Thyroid gland (tissue), 4 donors: ENCODE results near the gene C1orf159. TPM values are rescaled to one million over a fixed set of nuclear protein-coding genes. Genes with fewer than 3 reads are reported as not detected.
A peak's percentile ranks its signal among the peaks of the same experiment; 100 is the strongest.

Experiments used
- DNase-seq, 2 donors: peaks; one replicate each; pipeline ENCODE4 v3.0.0-alpha.2; 2019
- H3K27ac ChIP-seq, 3 donors: fragments of 200-600 bp; sonication (generic); 1 replicate in 2 of 3; 2 replicates in 1 of 3; pipeline ENCODE4 v1.5.1; 2016 to 2019; ENCODE audit warnings: mild to moderate bottlenecking in 1 of 3, moderate library complexity in 1 of 3
- H3K27me3 ChIP-seq: fragments of 200-600 bp; sonication (generic); one replicate; pipeline ENCODE4 v1.5.1; 2019
- H3K36me3 ChIP-seq, 2 donors: fragments of 200-600 bp; sonication (generic); one replicate each; pipeline ENCODE4 v1.5.1; 2016 to 2019
- H3K4me1 ChIP-seq, 2 donors: fragments of 200-600 bp; sonication (generic); one replicate each; pipeline ENCODE4 v1.5.1; 2017 to 2019
- H3K4me3 ChIP-seq, 3 donors: fragments of 200-600 bp; sonication (generic); replicated peaks in 1 of 3; 1 replicate in 2 of 3; 2 replicates in 1 of 3; pipeline ENCODE4 v1.5.1; 2016; ENCODE audit warnings: mild to moderate bottlenecking in 1 of 3
- H3K9me3 ChIP-seq: fragments of 200-600 bp; sonication (generic); one replicate; pipeline ENCODE4 v1.5.1; 2017
- POLR2A ChIP-seq, 2 donors: fragments of 450-650 bp; IDR thresholded peaks; one replicate each; pipeline ENCODE4 v1.6.1; 2017; ENCODE audit warnings: antibody characterized with exemption in 2 of 2, mild to moderate bottlenecking in 2 of 2, moderate library complexity in 1 of 2
- WGBS, 2 donors: methylation state at CpG; one replicate each; pipeline ENCODE4 v1.1.5; 2017; 5-methylcytosine and 5-hydroxymethylcytosine counted together
- intact Hi-C: fragments of 100-400 bp; cut with DNase I; formaldehyde crosslinking; loops from one replicate; pipeline ENCODE4 v1.15.1; 2023
- total RNA-seq, 4 donors: library from RNA; depleted of rRNA; stranded (reverse); fragments of >200 nt; gene quantifications; one replicate each; pipeline ENCODE4 v1.2.3, GENCODE V29; 2016
- TF ChIP-seq, protein P1 (sequence below), 6 experiments: fragments of 200-600 bp in 3 of 6; fragments of 450-650 bp in 3 of 6; sonication (generic) in 3 of 6; IDR thresholded peaks; one replicate each; pipeline ENCODE4 v1.5.1; 2016 to 2019; ENCODE audit warnings: antibody characterized with exemption in 6 of 6, mild to moderate bottlenecking in 2 of 6, inconsistent platforms in 1 of 6, moderate library complexity in 1 of 6

Gene C1orf159
- total RNA-seq, 4 donors from 2014 or later: 10.3 to 27.6 (median 19.6) TPM

DNA sequence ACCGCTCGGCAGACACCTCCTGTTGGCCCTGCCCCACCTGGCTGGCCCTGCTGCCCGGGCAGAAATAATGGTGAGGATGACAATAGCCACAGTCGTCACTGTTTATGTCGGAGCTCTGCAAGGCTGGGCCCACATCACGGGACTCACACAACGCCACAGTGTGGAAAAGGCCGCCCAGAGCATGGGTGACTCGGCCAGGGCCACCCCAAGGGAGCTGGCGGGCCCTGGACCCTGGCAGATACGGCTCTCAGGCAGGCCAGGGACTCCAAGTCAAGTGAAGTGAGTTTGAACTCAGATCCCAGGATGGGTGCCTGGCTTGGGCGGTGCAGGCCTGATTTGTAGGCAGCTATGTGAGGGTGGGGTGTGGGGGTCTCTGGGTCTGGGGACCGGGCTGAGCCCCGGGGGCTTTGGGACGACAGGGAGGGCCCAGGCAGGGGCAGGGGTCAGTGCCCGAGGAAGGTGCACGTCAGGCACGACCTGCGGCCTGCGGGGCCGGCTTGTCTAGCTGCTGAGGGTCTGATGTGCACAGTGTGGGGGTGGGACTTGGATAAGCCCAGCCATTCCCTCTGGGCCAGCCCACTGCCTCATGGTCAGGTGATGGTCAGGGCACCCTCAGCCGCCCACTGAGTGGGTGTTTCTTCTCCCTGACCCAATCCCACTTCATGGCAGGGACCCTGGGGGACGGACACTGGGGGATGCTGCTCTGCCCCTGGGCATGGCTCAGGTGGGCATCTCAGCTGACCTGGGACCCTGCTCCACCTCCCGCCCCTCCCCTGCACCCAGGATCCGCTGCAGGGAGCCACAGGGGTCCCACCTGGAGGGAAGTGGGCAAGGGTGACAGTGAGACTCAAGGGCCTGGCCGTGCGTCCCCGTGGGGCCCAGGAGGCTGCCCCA, 42.8 kb downstream of the C1orf159 start:
- H3K4me1 ChIP-seq: peaks cover 5 to 16% of the 10 kb centered on the region in 2 donors
- no peaks in the 10 kb centered on the region for H3K36me3 ChIP-seq
- intact Hi-C loops: no loop called here
- no peak for DNase-seq
- H3K27me3 ChIP-seq: no peaks in the 10 kb centered on the region
- TF ChIP-seq, protein P1, sequence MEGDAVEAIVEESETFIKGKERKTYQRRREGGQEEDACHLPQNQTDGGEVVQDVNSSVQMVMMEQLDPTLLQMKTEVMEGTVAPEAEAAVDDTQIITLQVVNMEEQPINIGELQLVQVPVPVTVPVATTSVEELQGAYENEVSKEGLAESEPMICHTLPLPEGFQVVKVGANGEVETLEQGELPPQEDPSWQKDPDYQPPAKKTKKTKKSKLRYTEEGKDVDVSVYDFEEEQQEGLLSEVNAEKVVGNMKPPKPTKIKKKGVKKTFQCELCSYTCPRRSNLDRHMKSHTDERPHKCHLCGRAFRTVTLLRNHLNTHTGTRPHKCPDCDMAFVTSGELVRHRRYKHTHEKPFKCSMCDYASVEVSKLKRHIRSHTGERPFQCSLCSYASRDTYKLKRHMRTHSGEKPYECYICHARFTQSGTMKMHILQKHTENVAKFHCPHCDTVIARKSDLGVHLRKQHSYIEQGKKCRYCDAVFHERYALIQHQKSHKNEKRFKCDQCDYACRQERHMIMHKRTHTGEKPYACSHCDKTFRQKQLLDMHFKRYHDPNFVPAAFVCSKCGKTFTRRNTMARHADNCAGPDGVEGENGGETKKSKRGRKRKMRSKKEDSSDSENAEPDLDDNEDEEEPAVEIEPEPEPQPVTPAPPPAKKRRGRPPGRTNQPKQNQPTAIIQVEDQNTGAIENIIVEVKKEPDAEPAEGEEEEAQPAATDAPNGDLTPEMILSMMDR (IDR thresholded peaks at IDR 0.05): no peak
- no peak for TF ChIP-seq POLR2A (IDR thresholded peaks at IDR 0.05)
- no peaks in the 10 kb centered on the region for H3K9me3 ChIP-seq
- no peak overlapping the region for H3K4me3 ChIP-seq
- WGBS, 2 donors: 81 to 90% methylated on average over 4 to 9 of the region's 28 CpGs
- H3K27ac ChIP-seq: no peak overlapping the region

GRCh38 chr1:1072299-1072848, 43.5 kb downstream of the C1orf159 start:
- no peaks in the 10 kb centered on the region for H3K9me3 ChIP-seq
- no peak overlapping the region for H3K27ac ChIP-seq
- intact Hi-C loops: no loop called here
- no peaks in the 10 kb centered on the region for H3K27me3 ChIP-seq
- H3K4me1 ChIP-seq: peaks cover 5 to 16% of the 10 kb centered on the region in 2 donors
- WGBS, 2 donors: 77 to 85% methylated on average over 10 to 11 of the region's 21 CpGs
- H3K4me3 ChIP-seq: no peak overlapping the region
- no peak for DNase-seq
- no peaks in the 10 kb centered on the region for H3K36me3 ChIP-seq
- no peak for TF ChIP-seq POLR2A (IDR thresholded peaks at IDR 0.05)
- TF ChIP-seq, protein P1 (IDR thresholded peaks at IDR 0.05): no peak

DNA sequence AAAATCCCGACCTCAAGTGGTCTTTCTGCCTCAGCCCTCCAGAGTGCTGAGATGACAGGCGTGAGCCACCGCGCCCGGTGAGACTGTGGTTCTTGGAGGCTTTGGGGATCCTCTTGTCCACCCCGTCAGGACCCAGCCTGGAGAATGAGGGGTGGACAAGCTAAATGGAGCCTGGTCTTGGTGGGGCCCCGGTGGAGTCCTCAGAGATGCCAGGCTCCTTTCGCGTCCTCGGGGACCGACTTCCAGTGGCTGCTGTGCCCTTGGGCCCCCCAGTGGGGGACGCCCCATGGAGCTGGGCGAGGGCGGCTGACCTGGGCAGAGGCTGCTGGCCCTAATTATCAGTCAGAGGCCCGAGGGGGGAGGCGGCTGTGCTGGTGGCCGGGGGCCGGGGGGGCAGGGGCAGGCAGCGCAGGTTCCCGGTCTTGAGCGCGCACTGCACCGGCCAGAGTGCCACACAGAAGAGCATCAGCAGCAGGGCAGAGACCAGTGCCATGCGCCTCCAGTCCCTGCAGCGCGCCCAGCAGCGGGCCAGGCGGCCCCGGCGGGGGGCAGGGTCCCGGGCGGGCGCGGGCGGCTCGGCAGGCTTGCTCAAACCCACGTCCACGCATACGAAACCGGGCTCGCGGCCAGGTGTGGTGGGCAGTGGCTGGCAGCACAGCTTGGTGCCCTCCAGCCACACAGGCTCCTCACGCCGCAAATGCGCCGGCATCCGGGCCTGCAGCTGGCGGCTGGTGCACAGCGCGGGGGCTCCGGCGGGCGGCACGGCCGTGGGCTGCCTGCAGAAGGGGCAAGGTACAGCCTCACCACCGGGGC, 44.2 kb downstream of the C1orf159 start:
- Histone ChIP-seq H3K27ac (no peak overlapping the region), H3K36me3 (no peaks in the 10 kb centered on the region), H3K9me3 (no peaks in the 10 kb centered on the region), H3K27me3 (no peaks in the 10 kb centered on the region), H3K4me1 (peaks cover 5 to 16% of the 10 kb centered on the region in 2 donors), H3K4me3 (no peak overlapping the region)
- WGBS, 2 donors: 86 to 90% methylated on average over 23 to 30 of the region's 56 CpGs
- no peak for DNase-seq
- intact Hi-C loops: no loop called here
- TF ChIP-seq, protein P1 (IDR thresholded peaks at IDR 0.05): no peak
- TF ChIP-seq POLR2A (IDR thresholded peaks at IDR 0.05): no peak

GRCh38 chr1:1069711-1070676, 45.9 kb downstream of the C1orf159 start:
- Histone ChIP-seq H3K4me3 (peak overlapping the region in 1 of 3 donors; percentile 35), H3K9me3 (no peaks in the 10 kb centered on the region), H3K27ac (no peak overlapping the region), H3K36me3 (no peaks in the 10 kb centered on the region), H3K27me3 (no peaks in the 10 kb centered on the region), H3K4me1 (peaks cover 5 to 16% of the 10 kb centered on the region in 2 donors)
- TF ChIP-seq POLR2A (IDR thresholded peaks at IDR 0.05): no peak
- TF ChIP-seq, protein P1 (IDR thresholded peaks at IDR 0.05): no peak
- intact Hi-C loops: no loop called here
- WGBS, 2 donors: 67 to 74% methylated on average over 5 to 18 of the region's 40 CpGs
- DNase-seq: no peak
